Mucosa of descending colon (tissue), 3 donors: ENCODE data around the gene LRRK2. TPM values are rescaled to one million over a fixed set of nuclear protein-coding genes. Genes with fewer than 3 reads are reported as not detected.

Source experiments
- ATAC-seq: fragments of 200-7000 bp; cut with Tn5 transposase; one replicate; pipeline ENCODE4 v1.9.1; 2020; ENCODE audit warnings: mild to moderate bottlenecking, moderate library complexity
- DNase-seq, 3 donors: peaks; one replicate each; pipeline ENCODE4 v3.0.0-alpha.2; 2020
- H3K36me3 ChIP-seq: fragments of 200-600 bp; one replicate; pipeline ENCODE4 v1.8.0; 2021; ENCODE audit warnings: low read depth, mild to moderate bottlenecking
- H3K4me1 ChIP-seq: fragments of 200-600 bp; one replicate; pipeline ENCODE4 v1.8.0; 2021; ENCODE audit warnings: low read depth, mild to moderate bottlenecking
- H3K4me3 ChIP-seq: fragments of 200-600 bp; one replicate; pipeline ENCODE4 v1.8.0; 2021; ENCODE audit warnings: mild to moderate bottlenecking
- H3K9me3 ChIP-seq: fragments of 200-600 bp; one replicate; pipeline ENCODE4 v1.8.0; 2021; ENCODE audit warnings: mild to moderate bottlenecking
- CTCF ChIP-seq: fragments of 200-600 bp; IDR thresholded peaks from one replicate; pipeline ENCODE4 v1.8.0; 2022; ENCODE audit warnings: antibody characterized with exemption, mild to moderate bottlenecking
- intact Hi-C, 2 donors: fragments of 100-400 bp; cut with DNase I in 1 of 2; cut with micrococcal nuclease in 1 of 2; formaldehyde crosslinking; loops; one replicate each; pipeline versions ENCODE4 v1.11.0 to v1.11.1; 2022; cut with DNase I, micrococcal nuclease
- total RNA-seq, 3 donors: library from RNA; stranded (reverse); fragmentation: NEBNext Ultra II Directional in 2 of 3; extraction: Animal tissue kit (Norgen Biotek cat#: 25700) in 2 of 3; gene quantifications; one replicate each; pipeline versions ENCODE4 v1.2.1 to v1.2.4, GENCODE V29; 2021 to 2023
- donor health status: DM: no; HTN: no; CAD: no; lungs with moderate emphysema.
- donor health status: DM: no; HTN: no; CAD: no.
- donor health status: DM: no; HTN: yes; CAD: no.

The LRRK2 gene
- total RNA-seq, 3 donors from 2014 or later = 1.6 to 15.7 (median 3.3) TPM

GRCh38 chr12:40390980-40391379, 166.2 kb downstream of the LRRK2 start:
- Histone ChIP-seq H3K9me3 (no peaks in the 10 kb centered on the region), H3K4me1 (no peaks in the 10 kb centered on the region), H3K4me3 (no peak overlapping the region), H3K36me3 (no peaks in the 10 kb centered on the region)
- intact Hi-C loops = no loop called here
- no peak for ATAC-seq
- no peak for DNase-seq
- no peak for TF ChIP-seq CTCF

GRCh38 chr12:40393026-40393425, 168.2 kb downstream of the LRRK2 start:
- intact Hi-C loops = no loop called here

GRCh38 chr12:40399656-40400055, 174.9 kb downstream of the LRRK2 start:
- no peak overlapping the region for H3K4me3 ChIP-seq
- DNase-seq = no peak
- intact Hi-C loops = no loop called here
- H3K4me1 ChIP-seq = no peaks in the 10 kb centered on the region
- no peak for ATAC-seq
- H3K9me3 ChIP-seq = no peaks in the 10 kb centered on the region
- no peak for TF ChIP-seq CTCF
- H3K36me3 ChIP-seq = no peaks in the 10 kb centered on the region

More at GRCh38 chr12:40393026-40393425, 168.2 kb downstream of the LRRK2 start:
- Histone ChIP-seq H3K4me1 (no peaks in the 10 kb centered on the region), H3K9me3 (no peaks in the 10 kb centered on the region), H3K4me3 (no peak overlapping the region), H3K36me3 (no peaks in the 10 kb centered on the region)
- no peak for TF ChIP-seq CTCF
- ATAC-seq = no peak
- no peak for DNase-seq

GRCh38 chr12:40405419-40405818, 180.6 kb downstream of the LRRK2 start:
- H3K4me3 ChIP-seq = no peak overlapping the region

More at GRCh38 chr12:40405419-40405818, 180.6 kb downstream of the LRRK2 start:
- H3K9me3 ChIP-seq = no peaks in the 10 kb centered on the region
- no peak for ATAC-seq
- no peaks in the 10 kb centered on the region for H3K4me1 ChIP-seq
- no peaks in the 10 kb centered on the region for H3K36me3 ChIP-seq
- intact Hi-C loops = no loop called here
- DNase-seq = no peak
- TF ChIP-seq CTCF = no peak

Other genes with a start within 250 kb of the LRRK2 start
- gene SLC2A13, start 118.9 kb upstream of the LRRK2 start, total RNA-seq = 10 to 100 TPM; 25.0 to 41.8 (median 34.1) TPM